GM21717 (cell line): ENCODE results near the gene TXNDC16.

Experiments used
- ATAC-seq: cut with Tn5 transposase; IDR thresholded peaks from one replicate; pipeline ENCODE4 v1.9.1; 2021; ENCODE audit warnings: mild to moderate bottlenecking, moderate library complexity; ENCODE audit not compliant: unreplicated experiment

Gene TXNDC16

DNA sequence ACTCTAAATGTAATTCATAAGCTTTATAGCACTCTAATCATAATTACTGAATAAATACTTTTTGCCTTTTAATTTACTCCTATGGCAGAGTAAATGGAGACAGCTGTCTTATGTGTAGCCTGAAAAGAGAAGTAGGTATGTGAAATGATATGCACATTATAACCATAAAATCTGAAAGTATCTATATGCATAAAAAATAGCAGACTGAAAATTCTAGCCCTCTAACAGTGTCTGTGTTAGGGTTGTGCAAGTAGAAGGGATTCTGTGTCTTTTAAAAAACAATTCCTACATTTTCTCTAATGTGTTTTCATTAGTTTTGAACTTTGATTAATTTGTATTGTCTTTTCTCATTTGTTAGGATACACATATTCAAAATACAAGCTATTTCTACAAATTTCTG, 94.9 kb downstream of the TXNDC16 start:
- no peak for ATAC-seq

DNA sequence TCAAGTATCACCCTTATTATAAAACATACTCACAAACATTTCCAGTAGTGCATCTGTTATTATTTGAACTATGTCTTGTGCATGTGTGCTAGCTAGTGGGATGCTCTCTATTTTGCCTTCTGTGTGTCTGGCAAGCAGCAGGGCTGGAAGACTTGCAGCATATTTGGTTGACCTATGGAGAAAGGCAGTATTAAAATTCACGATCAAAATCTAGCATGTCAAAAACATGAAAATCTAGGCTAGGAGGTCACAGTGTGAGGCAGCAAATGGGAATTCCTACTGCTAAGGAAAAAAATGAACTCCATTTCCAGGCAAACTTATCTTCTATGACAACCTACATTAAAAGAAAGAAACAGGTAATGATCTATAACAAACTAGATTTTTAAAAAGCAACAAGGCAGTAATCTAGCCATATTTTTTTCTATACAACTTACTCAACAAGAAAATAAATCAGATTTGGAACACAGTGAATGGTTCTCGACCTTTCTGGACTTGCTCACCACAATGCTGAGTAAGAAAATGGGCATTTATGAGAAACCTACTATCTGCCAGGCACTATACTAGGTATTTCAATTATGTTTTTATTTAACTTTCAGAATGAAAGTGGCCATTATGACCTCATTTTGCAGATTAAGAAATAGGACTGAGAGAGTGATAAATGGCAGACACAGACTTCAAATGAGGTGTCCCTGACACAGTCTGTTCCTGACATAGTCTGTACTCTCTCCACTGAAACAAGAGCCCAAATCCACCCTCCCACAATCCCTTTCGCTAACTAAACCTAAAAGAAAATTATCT, 96.8 kb downstream of the TXNDC16 start:
- ATAC-seq, result no peak

- no peak for ATAC-seq
These were observed 105.1 kb downstream of the TXNDC16 start for GRCh38 chr14:52447236-52447635.

- no peak for ATAC-seq
These were observed 106.0 kb downstream of the TXNDC16 start for GRCh38 chr14:52446355-52446754.

DNA sequence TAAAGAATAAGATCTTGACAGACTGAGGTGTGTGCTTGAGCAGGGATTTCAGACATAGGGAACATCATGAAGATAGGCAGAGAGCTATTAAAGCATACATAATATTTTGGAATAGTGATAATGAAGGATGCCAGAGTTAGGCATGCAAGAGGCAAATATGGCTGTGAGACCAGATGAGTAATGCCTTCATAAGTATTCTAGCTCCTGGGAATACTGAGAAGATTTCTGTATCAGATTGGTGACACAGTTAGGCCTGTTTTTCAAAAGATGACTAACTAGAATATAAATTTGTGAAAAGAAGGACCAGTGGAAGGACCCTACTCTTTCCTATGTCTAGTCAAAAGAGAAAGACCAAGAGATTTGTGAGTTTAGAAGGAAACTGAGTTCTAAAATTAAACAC, 108.8 kb downstream of the TXNDC16 start:
- no peak for ATAC-seq

- no peak for ATAC-seq
These were observed 109.7 kb downstream of the TXNDC16 start for GRCh38 chr14:52442602-52443001.

DNA sequence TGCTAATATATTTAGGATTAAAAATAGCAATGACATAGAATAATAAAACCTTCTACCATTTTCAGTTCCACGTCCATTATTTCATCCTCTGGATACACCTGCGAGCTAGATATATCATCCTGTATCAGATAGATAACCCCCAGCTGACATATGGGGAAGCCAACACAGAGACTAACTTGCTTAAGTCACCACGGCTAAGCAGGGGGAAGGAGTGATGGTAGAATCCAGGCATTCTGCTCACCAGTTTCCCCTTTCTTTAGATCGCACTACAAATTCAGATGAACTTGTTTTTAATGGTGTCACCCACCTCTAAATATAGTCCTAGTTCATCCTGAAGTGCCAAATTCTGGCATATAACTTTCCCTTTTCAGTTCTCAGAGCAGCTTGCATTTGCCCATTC, 110.1 kb downstream of the TXNDC16 start:
- no peak for ATAC-seq

DNA sequence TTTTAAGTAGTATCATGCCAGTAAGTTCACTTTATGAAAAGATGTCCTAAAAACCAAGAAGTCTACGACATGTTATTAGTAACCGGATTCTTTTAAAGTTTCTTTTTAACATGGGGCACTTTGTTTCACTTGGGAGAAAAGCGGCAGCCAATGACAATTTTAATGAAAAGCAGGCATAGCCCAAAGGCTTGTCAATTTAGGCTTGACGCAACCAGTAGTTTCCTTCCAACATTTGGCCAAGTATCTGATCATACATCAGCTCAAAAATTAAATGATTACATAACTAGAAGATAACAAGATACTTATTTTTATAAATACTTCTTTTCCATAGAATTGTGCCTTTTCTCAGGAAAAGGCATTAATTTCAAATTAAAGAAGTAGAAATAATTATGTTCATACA, 112.8 kb downstream of the TXNDC16 start:
- ATAC-seq, result no peak

GRCh38 chr14:52434955-52435354, 117.3 kb downstream of the TXNDC16 start:
- no peak for ATAC-seq

DNA sequence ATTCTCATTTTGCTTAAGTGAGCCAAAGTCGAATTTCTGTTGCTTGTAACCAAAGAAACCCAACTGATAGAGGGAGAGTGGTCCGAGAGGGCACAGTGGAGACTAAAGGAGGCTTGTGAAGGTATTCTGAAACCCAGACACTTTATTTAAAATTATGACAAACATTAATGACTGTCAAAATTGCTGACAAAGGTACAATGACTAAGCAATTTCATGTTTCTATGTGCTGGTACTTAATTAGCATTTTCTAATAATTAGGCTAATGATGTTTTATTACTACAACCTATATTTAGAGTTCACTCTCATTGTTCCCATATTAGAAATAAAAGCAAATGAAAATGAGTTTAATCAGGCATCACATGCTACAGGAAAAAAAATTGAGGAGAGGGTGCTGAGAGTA, 121.8 kb downstream of the TXNDC16 start:
- no peak for ATAC-seq

- no peak for ATAC-seq
These were observed 122.9 kb downstream of the TXNDC16 start for GRCh38 chr14:52429451-52429850.

DNA sequence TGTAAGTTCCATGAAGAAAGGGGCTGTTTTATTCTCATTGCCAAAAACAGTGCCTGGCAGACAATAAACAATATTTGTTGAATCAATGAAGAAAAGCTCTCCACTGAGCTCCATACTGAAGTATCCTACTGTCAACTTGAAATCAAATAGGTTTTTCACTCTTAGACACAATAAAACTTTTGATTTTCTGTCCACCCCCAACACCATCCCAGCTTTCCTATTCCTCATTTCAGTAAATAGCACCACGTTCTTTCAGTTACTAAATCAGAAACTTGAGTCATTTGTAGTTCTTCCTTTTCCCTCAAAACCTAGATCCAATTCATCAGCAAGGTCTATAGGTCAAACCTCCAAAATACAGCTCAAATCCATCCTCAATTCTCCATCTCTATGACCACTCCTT, 124.8 kb downstream of the TXNDC16 start:
- no peak for ATAC-seq

DNA sequence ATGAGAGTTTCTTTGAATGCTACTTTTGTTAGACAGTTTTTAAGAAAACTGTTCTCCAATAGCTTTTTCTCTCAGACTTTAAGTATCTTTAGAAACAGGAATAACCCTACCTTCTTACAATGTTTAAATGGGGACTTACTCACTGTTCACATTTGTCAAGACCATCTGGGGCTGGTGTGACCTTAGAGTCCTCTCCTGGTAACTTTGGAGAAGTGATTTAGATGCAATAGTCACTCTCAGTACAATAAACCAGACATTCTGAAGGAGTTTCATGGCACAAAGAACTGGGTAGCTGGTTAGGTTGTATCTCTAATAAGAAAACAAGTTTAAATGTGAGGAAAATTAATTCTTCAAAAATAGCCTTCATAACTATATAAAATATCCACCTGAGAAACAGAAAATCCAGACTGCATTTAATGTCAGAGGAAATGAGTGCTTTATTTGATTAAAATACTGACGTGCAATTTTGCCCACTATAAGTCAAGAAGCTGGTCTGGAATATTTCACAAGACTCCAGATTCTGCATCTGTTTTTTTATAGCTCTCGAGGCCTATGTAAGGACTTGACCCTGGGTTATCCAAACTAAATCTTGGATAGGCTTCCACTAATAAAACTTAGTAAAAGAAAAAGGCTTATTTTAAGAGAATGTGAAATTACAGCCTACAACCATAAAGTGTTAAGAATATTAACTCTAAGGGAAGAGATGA, 129.5 kb downstream of the TXNDC16 start:
- no peak for ATAC-seq

DNA sequence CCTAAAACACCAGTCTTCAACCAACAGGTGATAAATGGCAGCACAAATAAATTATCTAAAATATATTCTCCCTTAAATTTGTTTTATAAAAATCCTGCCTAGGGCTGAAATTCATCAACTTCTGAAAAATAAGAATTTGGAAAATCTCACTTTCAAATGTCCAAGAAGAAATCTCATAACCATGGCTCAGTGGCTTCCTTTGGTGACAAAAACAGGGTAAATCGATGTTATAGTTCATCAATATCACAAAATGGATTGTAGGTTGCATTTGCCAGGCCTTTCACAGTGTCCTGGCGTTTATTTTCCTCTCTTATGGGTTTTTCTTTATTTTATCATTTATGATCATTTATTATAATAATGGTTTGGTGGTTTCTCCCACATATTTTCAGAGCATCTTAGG, 135.2 kb downstream of the TXNDC16 start:
- ATAC-seq, result no peak

GRCh38 chr14:52413729-52414408, 138.4 kb downstream of the TXNDC16 start:
- ATAC-seq, result no peak

- no peak for ATAC-seq
These were observed 139.9 kb downstream of the TXNDC16 start for GRCh38 chr14:52412426-52412825.

DNA sequence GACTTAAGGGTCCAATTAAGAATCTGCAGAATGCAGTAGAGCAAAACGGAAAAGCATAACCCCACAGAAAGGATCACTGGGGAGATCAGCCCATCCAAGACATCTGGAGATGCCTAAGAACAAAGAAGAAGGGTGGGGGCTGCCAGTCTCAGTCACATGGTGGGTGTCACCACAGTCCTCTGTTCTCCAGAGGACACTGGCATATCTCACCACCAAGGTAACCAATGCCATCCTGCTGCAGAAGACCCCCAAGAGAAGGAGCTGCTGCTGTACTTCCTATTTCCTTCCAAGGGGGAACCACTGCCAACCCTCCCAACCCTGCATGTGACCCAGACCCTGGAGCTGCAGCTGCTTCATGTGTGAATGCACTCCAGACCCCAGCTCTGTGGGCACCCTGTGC, 147.0 kb downstream of the TXNDC16 start:
- ATAC-seq, result no peak

DNA sequence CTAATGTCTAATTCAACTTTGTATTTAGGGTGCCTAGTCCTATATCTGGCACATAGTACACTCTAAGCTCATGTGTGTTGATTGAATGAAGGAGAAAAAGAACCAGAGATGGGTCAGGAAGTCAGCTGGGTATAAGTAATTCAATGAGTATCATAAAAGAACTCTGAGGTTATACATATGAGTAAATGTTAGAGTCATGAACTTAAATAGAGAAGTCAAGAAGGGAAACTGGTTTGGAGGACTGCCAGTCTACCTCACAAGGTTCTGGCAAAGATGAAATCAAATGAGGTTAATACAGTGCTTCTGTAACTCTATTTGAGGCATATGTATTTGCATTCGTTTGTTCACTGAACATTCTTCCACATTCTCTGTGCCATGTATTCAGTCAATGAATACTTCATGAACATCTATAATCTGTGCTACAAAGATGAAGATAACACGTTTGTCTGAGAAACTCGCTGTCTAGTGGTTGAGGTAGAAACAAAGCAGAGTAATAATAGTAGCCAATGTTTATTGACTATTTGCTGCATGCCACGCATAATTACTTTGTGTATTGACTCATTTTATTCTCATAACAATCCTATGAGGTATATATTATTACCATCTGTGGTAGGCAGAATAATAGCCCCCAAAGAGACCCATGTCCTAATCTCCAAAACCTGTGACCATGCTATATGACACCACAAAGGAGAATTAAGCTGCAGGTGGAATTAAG, 149.3 kb downstream of the TXNDC16 start:
- peak; percentile 80 for ATAC-seq

DNA sequence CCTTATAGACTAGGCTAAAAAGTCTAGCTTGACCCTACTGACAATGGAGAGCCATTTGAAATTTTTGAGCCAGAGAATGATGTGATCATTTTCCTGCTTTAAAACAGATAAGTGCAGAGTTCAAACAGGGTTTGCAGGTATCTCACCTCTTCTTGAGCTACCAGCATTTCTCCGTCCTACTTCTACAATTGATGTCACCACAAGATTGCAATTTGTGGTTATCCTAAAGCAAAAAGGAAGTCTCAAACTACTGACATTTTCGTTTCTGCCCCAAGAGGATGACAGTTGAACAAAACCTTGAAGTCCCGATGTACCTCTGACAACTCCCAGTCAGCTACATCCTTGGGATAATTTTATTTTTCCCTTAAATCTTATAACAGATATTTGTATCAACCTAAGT, 151.5 kb downstream of the TXNDC16 start:
- no peak for ATAC-seq

GRCh38 chr14:52399921-52400595, 152.2 kb downstream of the TXNDC16 start:
- ATAC-seq, result no peak

- ATAC-seq, result no peak
These were observed 153.2 kb downstream of the TXNDC16 start for GRCh38 chr14:52399104-52399503.
